Fibroblast of lung (primary cell): ENCODE results near the gene TTI1. TPM values are rescaled to one million over a fixed set of nuclear protein-coding genes. Genes with fewer than 3 reads are reported as not detected.

Experiments
- DNase-seq, 2 donors: peaks; one replicate each; pipeline versions ENCODE4 v3.0.0 to v3.0.0-alpha.2; 2010; ENCODE audit warnings: low read depth in 2 of 2
- H2AFZ ChIP-seq: 2 replicates; pipeline ENCODE4 v1.5.1; 2012; ENCODE audit warnings: low read length, control low read depth, inconsistent platforms
- H3K27ac ChIP-seq: 2 replicates; pipeline ENCODE4 v1.5.1; 2011; ENCODE audit warnings: low read length, control low read depth; ENCODE audit not compliant: insufficient read depth
- H3K27me3 ChIP-seq: 2 replicates; pipeline ENCODE4 v1.5.1; 2011; ENCODE audit warnings: mild to moderate bottlenecking, low read length; ENCODE audit not compliant: control insufficient read depth, insufficient read depth
- H3K36me3 ChIP-seq: 2 replicates; pipeline ENCODE4 v1.5.1; 2011; ENCODE audit warnings: low read length; ENCODE audit not compliant: control insufficient read depth, insufficient read depth
- H3K4me1 ChIP-seq: 2 replicates; pipeline ENCODE4 v1.5.1; 2011; ENCODE audit warnings: low read length; ENCODE audit not compliant: control insufficient read depth, insufficient read depth; ENCODE audit errors: extremely low read depth
- H3K4me2 ChIP-seq: 2 replicates; pipeline ENCODE4 v1.5.1; 2011; ENCODE audit warnings: low read length, control low read depth; ENCODE audit not compliant: insufficient read depth; ENCODE audit errors: extremely low read depth
- H3K4me3 ChIP-seq, 4 experiments: fragments of 200-600 bp in 1 of 4; sonication (generic) in 1 of 4; replicated peaks in 1 of 4; 2 replicates each; pipeline ENCODE4 v1.5.1; 2011 to 2016; ENCODE audit warnings: low read length in 4 of 4, low read depth in 3 of 4, mild to moderate bottlenecking in 3 of 4, control low read depth in 2 of 4, inconsistent platforms in 1 of 4, mixed read lengths in 1 of 4; ENCODE audit not compliant: insufficient read depth in 1 of 4; ENCODE audit errors: control extremely low read depth in 1 of 4
- H3K79me2 ChIP-seq: 2 replicates; pipeline ENCODE4 v1.5.1; 2012; ENCODE audit warnings: mild to moderate bottlenecking, low read length, inconsistent platforms; ENCODE audit not compliant: control insufficient read depth, insufficient read depth
- H3K9ac ChIP-seq: 2 replicates; pipeline ENCODE4 v1.5.1; 2011; ENCODE audit warnings: mild to moderate bottlenecking, low read length, control low read depth; ENCODE audit not compliant: insufficient read depth
- H3K9me3 ChIP-seq: 2 replicates; pipeline ENCODE4 v1.5.1; 2012; ENCODE audit warnings: low read depth, low read length; ENCODE audit not compliant: control insufficient read depth, insufficient read depth
- H4K20me1 ChIP-seq: 2 replicates; pipeline ENCODE4 v1.5.1; 2011; ENCODE audit warnings: low read length; ENCODE audit not compliant: control insufficient read depth, insufficient read depth; ENCODE audit errors: extremely low read depth
- CTCF ChIP-seq, 2 donors: IDR thresholded peaks in 1 of 2; conservative IDR thresholded peaks in 1 of 2; 1 replicate in 1 of 2; 2 replicates in 1 of 2; pipeline ENCODE4 v1.5.1; 2011 to 2012; ENCODE audit warnings: low read length in 2 of 2, control low read depth in 1 of 2, inconsistent platforms in 1 of 2, low read depth in 1 of 2, mild to moderate bottlenecking in 1 of 2
- EZH2 ChIP-seq: IDR thresholded peaks from 2 replicates; pipeline ENCODE4 v1.5.1; 2012; ENCODE audit warnings: low read length, control low read depth, mild to moderate bottlenecking; ENCODE audit errors: missing control alignments
- polyA plus RNA-seq, 2 donors: library from polyadenylated mRNA; depleted of rRNA in 1 of 2; stranded (reverse) in 1 of 2; unstranded in 1 of 2; fragments of >200 nt; gene quantifications; 2 replicates each; pipeline ENCODE4 v1.2.1, GENCODE V29; 2011 to 2012; ENCODE audit warnings: missing spikeins in 1 of 2
- total RNA-seq: library from RNA; depleted of rRNA; stranded (reverse); fragments of >200 nt; gene quantifications from 2 replicates; pipeline ENCODE4 v1.2.1, GENCODE V29; 2014

TTI1 gene
- total and polyA plus RNA-seq, 2 donors (not counting 1 experiment from before 2014, with no cell fraction given): 12.6 to 20.0 TPM

GRCh38 chr20:38052870-38053269 lies 19.6 kb upstream of the TTI1 start:
- H3K4me2 ChIP-seq: no peak overlapping the region
- H3K9me3 ChIP-seq: no peaks in the 10 kb centered on the region
- TF ChIP-seq EZH2 (no peak), CTCF (conservative IDR thresholded peaks at IDR 0.05 in 1 of 2, IDR thresholded peaks at IDR 0.05 in 1 of 2; ENCODE audit: low read depth in 1 of 2, low read length in 2 of 2) (no peak)
- no peaks in the 10 kb centered on the region for H3K27me3 ChIP-seq
- H3K36me3 ChIP-seq: peaks cover 2% of the 10 kb centered on the region
- H3K9ac ChIP-seq: no peak overlapping the region
- no peak for DNase-seq
- H3K79me2 ChIP-seq: peaks cover 29% of the 10 kb centered on the region
- H4K20me1 ChIP-seq: peaks cover 5% of the 10 kb centered on the region
- no peak overlapping the region for H3K4me3 ChIP-seq
- H3K27ac ChIP-seq: no peak overlapping the region
- H2AFZ ChIP-seq: no peak overlapping the region
- peaks cover 11% of the 10 kb centered on the region for H3K4me1 ChIP-seq

- Histone ChIP-seq H3K4me2 (no peak overlapping the region), H3K27me3 (no peaks in the 10 kb centered on the region), H3K27ac (no peak overlapping the region), H2AFZ (no peak overlapping the region), H3K4me1 (peaks cover 11% of the 10 kb centered on the region), H3K9ac (no peak overlapping the region), H3K79me2 (peaks cover 40% of the 10 kb centered on the region), H3K4me3 (no peak overlapping the region), H4K20me1 (peaks cover 5% of the 10 kb centered on the region), H3K36me3 (peaks cover 2% of the 10 kb centered on the region), H3K9me3 (no peaks in the 10 kb centered on the region)
- DNase-seq: peak; percentile 27 to 61
- no peak for TF ChIP-seq EZH2
- TF ChIP-seq CTCF (conservative IDR thresholded peaks at IDR 0.05 in 1 of 2, IDR thresholded peaks at IDR 0.05 in 1 of 2; ENCODE audit: low read depth in 1 of 2, low read length in 2 of 2): no peak
Observed at GRCh38 chr20:38050686-38051085, 17.4 kb upstream of the TTI1 start.

GRCh38 chr20:38049800-38050199 lies 16.5 kb upstream of the TTI1 start:
- Histone ChIP-seq H3K4me1 (peaks cover 11% of the 10 kb centered on the region), H2AFZ (no peak overlapping the region), H3K79me2 (peaks cover 45% of the 10 kb centered on the region), H3K9ac (no peak overlapping the region), H3K27ac (peak overlapping the region; percentile 55), H4K20me1 (peaks cover 5% of the 10 kb centered on the region), H3K27me3 (no peaks in the 10 kb centered on the region), H3K4me2 (no peak overlapping the region), H3K9me3 (no peaks in the 10 kb centered on the region), H3K4me3 (no peak overlapping the region), H3K36me3 (peaks cover 2% of the 10 kb centered on the region)
- DNase-seq: peak; percentile 48 to 91
- TF ChIP-seq CTCF (conservative IDR thresholded peaks at IDR 0.05 in 1 of 2, IDR thresholded peaks at IDR 0.05 in 1 of 2; ENCODE audit: low read depth in 1 of 2, low read length in 2 of 2): no peak
- no peak for TF ChIP-seq EZH2
